Uterus (tissue), 4 donors: ENCODE measurements around the gene COL13A1. TPM values are rescaled to one million over a fixed set of nuclear protein-coding genes. Genes with fewer than 3 reads are reported as not detected.

Experiments
- DNase-seq, 2 donors: peaks; one replicate each; pipeline ENCODE4 v3.0.0-alpha.2; 2019 to 2020
- H3K27ac ChIP-seq, 2 donors: fragments of 200-600 bp; sonication (generic); 1 replicate in 1 of 2; 2 replicates in 1 of 2; pipeline ENCODE4 v1.5.1; 2016 to 2018
- H3K27me3 ChIP-seq, 2 donors: fragments of 200-600 bp; sonication (generic); one replicate each; pipeline ENCODE4 v1.5.1; 2018 to 2019; ENCODE audit warnings: control low read depth in 1 of 2
- H3K36me3 ChIP-seq, 2 donors: fragments of 200-600 bp; sonication (generic); one replicate each; pipeline ENCODE4 v1.5.1; 2019; ENCODE audit warnings: control low read depth in 1 of 2
- H3K4me1 ChIP-seq, 2 donors: fragments of 200-600 bp; sonication (generic); one replicate each; pipeline ENCODE4 v1.5.1; 2018 to 2019; ENCODE audit warnings: control low read depth in 1 of 2
- H3K4me3 ChIP-seq, 2 donors: fragments of 200-600 bp; sonication (generic); 1 replicate in 1 of 2; 2 replicates in 1 of 2; pipeline ENCODE4 v1.5.1; 2018 to 2019; ENCODE audit warnings: mild to moderate bottlenecking in 1 of 2
- H3K9me3 ChIP-seq, 2 donors: fragments of 200-600 bp; sonication (generic); one replicate each; pipeline ENCODE4 v1.5.1; 2019; ENCODE audit warnings: control low read depth in 1 of 2
- CTCF ChIP-seq, 4 experiments: fragments of 200-600 bp in 2 of 4; fragments of 450-650 bp in 2 of 4; sonication (generic) in 2 of 4; IDR thresholded peaks; one replicate each; pipeline ENCODE4 v1.5.1; 2016 to 2019; ENCODE audit warnings: antibody characterized with exemption in 4 of 4, mild to moderate bottlenecking in 2 of 4, moderate library complexity in 1 of 4
- POLR2A ChIP-seq, 2 donors: fragments of 450-650 bp; IDR thresholded peaks; one replicate each; pipeline ENCODE4 v1.6.1; 2016; ENCODE audit warnings: antibody characterized with exemption in 2 of 2, mild to moderate bottlenecking in 1 of 2, moderate library complexity in 1 of 2
- intact Hi-C: fragments of 100-400 bp; cut with DNase I; formaldehyde crosslinking; loops from one replicate; pipeline ENCODE4 v1.15.1; 2023; ENCODE audit warnings: low total_unique reads
- total RNA-seq, 4 donors: library from RNA; depleted of rRNA in 3 of 4; stranded (reverse); fragments of >200 nt in 3 of 4; gene quantifications; one replicate each; pipeline versions ENCODE4 v1.1.0 to v1.2.4, GENCODE V29; 2014 to 2023
- donor health status: DM: yes; HTN: yes; CAD: no.

The COL13A1 gene
- total RNA-seq, 4 donors from 2014 or later = 2.1 to 13.9 (median 3.6) TPM; not detected in 1

DNA sequence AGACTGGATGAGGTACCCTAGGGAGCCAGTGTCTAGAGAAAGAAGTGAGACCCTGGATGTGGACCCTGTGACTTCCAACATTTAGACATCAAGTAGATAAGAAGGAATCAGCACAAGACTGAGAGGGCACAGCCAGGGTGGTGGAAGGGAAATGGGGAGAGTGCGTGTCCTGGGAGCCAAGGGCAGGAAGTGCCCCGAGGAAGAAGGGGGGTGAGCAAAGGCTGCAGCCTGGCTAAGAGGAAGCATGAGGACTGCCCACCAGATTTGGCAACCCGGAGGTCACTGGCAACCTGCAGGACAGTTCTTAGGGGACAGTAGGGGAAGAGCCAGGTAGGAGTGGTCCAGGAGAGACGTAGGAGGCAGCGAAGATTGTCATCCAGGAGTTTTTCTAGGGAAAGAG, 14.8 kb downstream of the COL13A1 start:
- H3K4me3 ChIP-seq = no peak overlapping the region
- DNase-seq = no peak
- no peaks in the 10 kb centered on the region for H3K36me3 ChIP-seq
- no peaks in the 10 kb centered on the region for H3K27me3 ChIP-seq
- intact Hi-C loops = no loop called here
- no peaks in the 10 kb centered on the region for H3K9me3 ChIP-seq
- TF ChIP-seq POLR2A (IDR thresholded peaks at IDR 0.05) = no peak
- H3K4me1 ChIP-seq = no peaks in the 10 kb centered on the region
- H3K27ac ChIP-seq = no peak overlapping the region

DNA sequence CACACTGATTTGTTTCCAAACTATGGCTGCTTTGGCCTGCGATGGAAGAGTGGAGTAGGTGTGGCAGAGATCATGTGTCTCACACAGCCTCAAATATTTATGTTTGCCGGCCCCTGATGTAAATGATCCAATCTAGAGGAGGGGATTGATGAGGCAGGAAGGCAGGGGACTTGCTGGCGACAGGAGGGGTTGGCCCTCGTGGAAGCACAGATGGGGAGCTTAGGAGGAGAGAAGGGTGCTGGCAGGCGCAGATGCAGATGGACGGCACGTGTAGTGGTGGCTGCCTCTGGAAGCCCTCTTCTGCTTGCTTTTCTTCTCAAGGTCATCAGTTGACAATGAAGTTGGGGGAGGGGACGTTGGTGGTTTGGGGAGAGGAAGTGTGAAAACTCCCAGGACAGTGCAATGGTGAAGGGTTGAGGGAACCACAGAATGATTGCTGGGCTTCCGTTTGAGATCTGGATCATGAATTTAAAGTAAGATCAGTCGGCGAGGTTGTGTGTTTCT, 15.4 kb downstream of the COL13A1 start:
- H3K4me3 ChIP-seq = no peak overlapping the region

GRCh38 chr10:69818676-69819239, 17.1 kb downstream of the COL13A1 start:
- no peak overlapping the region for H3K27ac ChIP-seq
- no peaks in the 10 kb centered on the region for H3K36me3 ChIP-seq
- no peak overlapping the region for H3K4me3 ChIP-seq
- H3K9me3 ChIP-seq = no peaks in the 10 kb centered on the region
- intact Hi-C loops = no loop called here
- no peaks in the 10 kb centered on the region for H3K4me1 ChIP-seq
- TF ChIP-seq CTCF (IDR thresholded peaks at IDR 0.05) (no peak), POLR2A (IDR thresholded peaks at IDR 0.05) (no peak)
- H3K27me3 ChIP-seq = no peaks in the 10 kb centered on the region
- no peak for DNase-seq

More for the DNA sequence above, 15.4 kb downstream of the COL13A1 start:
- Histone ChIP-seq H3K4me1 (no peaks in the 10 kb centered on the region), H3K36me3 (no peaks in the 10 kb centered on the region), H3K9me3 (no peaks in the 10 kb centered on the region), H3K27me3 (no peaks in the 10 kb centered on the region), H3K27ac (no peak overlapping the region)
- intact Hi-C loops = no loop called here
- no peak for DNase-seq
- TF ChIP-seq CTCF (IDR thresholded peaks at IDR 0.05) (no peak), POLR2A (IDR thresholded peaks at IDR 0.05) (no peak)

DNA sequence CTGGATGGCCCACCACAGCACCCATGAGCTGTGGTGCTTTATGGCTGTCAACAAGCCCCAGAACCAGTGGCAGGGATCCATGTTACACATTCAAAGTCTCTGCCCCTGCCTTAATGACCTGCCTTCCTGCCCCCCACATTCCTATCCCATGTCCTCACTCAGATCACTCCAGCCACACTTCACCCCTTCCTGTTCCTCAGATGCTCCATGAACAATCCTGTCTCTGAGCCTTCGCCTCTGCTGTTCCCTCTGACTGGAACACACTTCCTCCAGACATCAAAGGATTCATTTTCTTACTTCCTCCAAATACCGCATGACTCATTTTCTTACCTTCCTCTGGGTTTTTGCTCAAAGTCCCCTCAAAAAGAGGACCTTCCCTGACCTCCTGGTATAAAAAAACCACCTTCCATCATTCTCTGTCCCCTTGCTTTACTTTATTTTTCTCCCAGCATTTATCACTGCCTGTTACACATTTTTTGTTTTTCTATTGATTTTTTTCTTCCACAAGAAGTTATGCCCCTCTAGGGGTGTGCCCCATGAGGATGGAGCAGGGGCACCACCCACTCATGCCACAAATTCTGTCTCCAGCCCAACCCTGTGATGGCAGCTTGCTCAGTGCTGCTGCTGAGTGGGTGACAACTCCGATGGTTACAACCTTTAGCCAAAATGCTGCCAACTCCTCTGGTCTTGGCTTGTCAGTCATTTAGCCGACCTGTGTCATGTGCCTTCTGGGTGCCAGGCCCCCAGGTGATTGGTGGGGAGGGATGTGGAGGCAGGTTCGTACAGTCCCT, 18.2 kb downstream of the COL13A1 start:
- TF ChIP-seq POLR2A (IDR thresholded peaks at IDR 0.05) (no peak), CTCF (IDR thresholded peaks at IDR 0.05) (no peak)
- no peaks in the 10 kb centered on the region for H3K4me1 ChIP-seq
- no peak overlapping the region for H3K27ac ChIP-seq
- H3K36me3 ChIP-seq = no peaks in the 10 kb centered on the region
- DNase-seq = no peak
- intact Hi-C loops = no loop called here
- no peaks in the 10 kb centered on the region for H3K9me3 ChIP-seq
- H3K4me3 ChIP-seq = no peak overlapping the region
- no peaks in the 10 kb centered on the region for H3K27me3 ChIP-seq

DNA sequence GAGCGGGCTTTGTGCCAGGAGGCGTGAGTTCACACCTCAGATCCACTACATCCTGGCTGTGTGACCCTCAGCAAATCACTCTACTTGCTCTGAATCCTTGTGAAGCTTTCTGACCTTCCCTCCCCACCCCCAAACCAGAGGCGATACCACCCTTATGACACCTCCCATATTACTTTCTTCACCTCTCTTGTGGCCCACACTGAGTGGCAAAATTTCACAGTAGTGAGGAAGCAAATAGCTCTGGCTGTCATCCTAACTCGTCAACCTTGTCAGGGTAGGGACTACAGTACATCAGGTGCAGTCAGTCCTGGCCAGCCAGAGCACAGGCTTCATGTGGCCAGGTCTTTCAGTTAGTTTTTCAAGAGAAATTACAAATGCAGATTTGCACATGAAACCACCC, 19.1 kb downstream of the COL13A1 start:
- Histone ChIP-seq H3K9me3 (no peaks in the 10 kb centered on the region), H3K4me1 (no peaks in the 10 kb centered on the region), H3K27ac (no peak overlapping the region), H3K36me3 (no peaks in the 10 kb centered on the region), H3K27me3 (no peaks in the 10 kb centered on the region), H3K4me3 (no peak overlapping the region)
- no peak for TF ChIP-seq CTCF (IDR thresholded peaks at IDR 0.05)
- no peak for TF ChIP-seq POLR2A (IDR thresholded peaks at IDR 0.05)
- intact Hi-C loops = no loop called here
- no peak for DNase-seq
